Measurements from ENCODE around the gene OR7C1.

DNA sequence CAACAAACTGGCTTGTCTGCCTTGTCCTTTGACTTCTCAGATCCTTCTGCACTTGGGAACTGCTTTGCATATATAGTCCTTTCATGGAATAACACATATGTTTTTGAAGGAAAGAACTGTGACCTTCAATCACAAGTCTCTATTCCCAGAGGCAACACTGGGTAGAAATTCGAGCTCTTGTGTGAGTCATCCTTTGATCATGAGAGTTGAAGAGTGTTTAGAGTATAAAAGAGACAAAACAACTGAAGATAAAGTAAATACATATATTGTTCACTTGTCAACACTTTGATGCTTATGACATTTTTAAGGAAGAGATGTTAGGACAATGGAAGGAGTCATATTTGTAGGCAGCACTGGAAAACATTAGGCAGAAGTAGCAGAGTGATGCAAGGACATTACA lies 5.2 kb upstream of the OR7C1 start:
- no peak for TF ChIP-seq NFIC (IDR thresholded peaks at IDR 0.05)
- no peak for TF ChIP-seq FOXM1 (IDR thresholded peaks at IDR 0.05; ENCODE audit: borderline replicate concordance, low read depth)
- no peak for TF ChIP-seq EP300 (IDR thresholded peaks at IDR 0.05; ENCODE audit: borderline replicate concordance)
- TF ChIP-seq, protein P1, sequence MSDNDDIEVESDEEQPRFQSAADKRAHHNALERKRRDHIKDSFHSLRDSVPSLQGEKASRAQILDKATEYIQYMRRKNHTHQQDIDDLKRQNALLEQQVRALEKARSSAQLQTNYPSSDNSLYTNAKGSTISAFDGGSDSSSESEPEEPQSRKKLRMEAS (IDR thresholded peaks at IDR 0.05), result no peak
- TF ChIP-seq TEAD4 (IDR thresholded peaks at IDR 0.05), result no peak
- TF ChIP-seq TAF1 (IDR thresholded peaks at IDR 0.05; ENCODE audit: low read depth), result no peak
- TF ChIP-seq ZBTB7A (IDR thresholded peaks at IDR 0.05; ENCODE audit: low read depth), result no peak
- no peak for TF ChIP-seq RAD21 (IDR thresholded peaks at IDR 0.05; ENCODE audit: low read depth)
- TF ChIP-seq, protein P2, sequence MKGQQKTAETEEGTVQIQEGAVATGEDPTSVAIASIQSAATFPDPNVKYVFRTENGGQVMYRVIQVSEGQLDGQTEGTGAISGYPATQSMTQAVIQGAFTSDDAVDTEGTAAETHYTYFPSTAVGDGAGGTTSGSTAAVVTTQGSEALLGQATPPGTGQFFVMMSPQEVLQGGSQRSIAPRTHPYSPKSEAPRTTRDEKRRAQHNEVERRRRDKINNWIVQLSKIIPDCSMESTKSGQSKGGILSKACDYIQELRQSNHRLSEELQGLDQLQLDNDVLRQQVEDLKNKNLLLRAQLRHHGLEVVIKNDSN (IDR thresholded peaks at IDR 0.05), result no peak
